ENCODE data around the gene CRB2. TPM values are rescaled to one million over a fixed set of nuclear protein-coding genes. Genes with fewer than 3 reads are reported as not detected.

The CRB2 gene
- 0.07 to 0.20 TPM (median 0.13 TPM) in 5 replicates for total RNA-seq (2022; extraction: Qiagen RNA extraction)

DNA sequence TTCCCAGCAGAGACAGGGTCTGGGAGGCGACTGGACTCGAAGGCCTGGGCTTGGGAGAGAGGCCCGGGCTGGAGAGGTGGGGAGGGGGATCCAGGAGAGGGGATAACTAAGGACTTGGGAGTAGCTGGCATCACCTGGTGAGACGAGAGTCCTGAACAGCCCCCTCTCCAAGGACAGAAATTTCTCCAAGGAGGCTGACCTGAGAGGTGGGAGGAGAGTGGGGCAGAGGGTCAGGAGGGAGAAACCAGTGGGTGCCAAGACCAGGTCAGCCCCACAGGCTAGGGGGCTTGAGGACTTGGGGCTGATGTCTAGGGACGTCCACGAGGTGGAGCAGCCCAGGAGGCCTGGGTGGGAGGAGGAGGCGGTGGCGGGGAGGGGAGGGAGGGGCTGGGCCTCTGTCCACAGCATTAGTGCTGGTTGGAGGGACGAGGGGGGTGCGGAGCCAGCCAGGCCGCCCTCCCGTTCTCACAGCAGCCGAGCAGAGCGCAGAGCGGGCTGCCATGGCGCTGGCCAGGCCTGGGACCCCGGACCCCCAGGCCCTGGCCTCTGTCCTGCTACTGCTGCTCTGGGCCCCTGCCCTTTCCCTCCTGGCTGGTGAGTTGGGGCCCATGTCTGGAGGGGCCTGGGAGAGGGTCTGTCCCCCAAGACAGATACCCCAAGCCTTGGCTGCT, at the start of gene CRB2:
Gene CRB2, plus strand, starts transcription at position 437 of the 671 bp plus-strand sequence. Its CDS starts 64 bp downstream, at position 501.

Other genes starting within 250 kb of the CRB2 start
- 16.2 to 17.9 TPM (median 16.5 TPM) in 5 replicates for gene STRBP, start 87.6 kb upstream of the CRB2 start, total RNA-seq (2022; extraction: Qiagen RNA extraction)